ENCODE measurements around the gene NRTN. TPM values are rescaled to one million over a fixed set of nuclear protein-coding genes. Genes with fewer than 3 reads are reported as not detected.
A peak's percentile ranks its signal among the peaks of the same experiment; 100 is the strongest.

Gene NRTN
- total and polyA plus RNA-seq, 2 donors (not counting 1 experiment from before 2014, with no cell fraction given), result 0.27 TPM; not detected in 1

- H3K4me3 Mint-ChIP-seq, result peak overlapping the region; percentile 59
- H3K27ac Mint-ChIP-seq, result peak overlapping the region; percentile 50
- no peaks in the 10 kb centered on the region for H3K9me3 Mint-ChIP-seq (ENCODE audit: insufficient read depth)
Observed at GRCh38 chr19:5829567-5830310, 24.9 kb downstream of the NRTN start.

More at GRCh38 chr19:5829567-5830310, 24.9 kb downstream of the NRTN start:
- H3K27me3 ChIP-seq (replicated peaks in 1 of 4; ENCODE audit: control extremely low read depth in 1 of 4, control insufficient read depth in 3 of 4, insufficient read depth in 4 of 4, low read length in 3 of 4), result peaks cover 0 to 28% (median 7%) of the 10 kb centered on the region in 4 experiments
- ATAC-seq (ENCODE audit: low read depth) (no peak), DNase-seq (no peak)
- intact Hi-C loops (cut with micrococcal nuclease), result no loop called here
- peaks cover 16 to 30% of the 10 kb centered on the region in 2 donors for H3K4me1 ChIP-seq (ENCODE audit: control insufficient read depth in 2 of 2, insufficient read depth in 2 of 2, low read length in 2 of 2)
- CTCF ChIA-PET, result no interaction called here
- no peaks in the 10 kb centered on the region for H3K36me3 ChIP-seq (replicated peaks in 1 of 2; ENCODE audit: control extremely low read depth in 1 of 2, control insufficient read depth in 1 of 2, extremely low read depth in 1 of 2, insufficient read depth in 2 of 2, low read length in 1 of 2)
- H3K9me3 ChIP-seq (ENCODE audit: control extremely low read depth in 1 of 3, control insufficient read depth in 2 of 3, insufficient read depth in 1 of 3, low read length in 2 of 3), result peaks cover 0 to 54% (median 0%) of the 10 kb centered on the region in 3 donors
- H4K20me1 ChIP-seq (ENCODE audit: control insufficient read depth, insufficient read depth, low read length, poor library complexity, severe bottlenecking), result no peaks in the 10 kb centered on the region
- peaks cover 19% of the 10 kb centered on the region for H3K4me1 Mint-ChIP-seq
- 68% methylated on average over 31 of the region's 34 CpGs for WGBS (ENCODE audit: insufficient coverage)
- no peak overlapping the region for H3K27ac ChIP-seq (ENCODE audit: low read length in 2 of 2)
- POLR2A ChIA-PET, result interaction anchor here (0.7 kb wide), 1 partner anchor 257 kb away, joined by 6 read pairs; no protein-coding TSS in a partner anchor
- TF ChIP-seq CTCF (IDR thresholded peaks at IDR 0.05) (no peak), EZH2 (IDR thresholded peaks at IDR 0.05; ENCODE audit: borderline replicate concordance, insufficient read depth, low read depth, low read length, poor library complexity, severe bottlenecking) (no peak)
- peak overlapping the region; percentile 74 for H2AFZ ChIP-seq (ENCODE audit: insufficient read depth, low read depth, low read length, poor library complexity, severe bottlenecking)
- no peak overlapping the region for H3K4me3 ChIP-seq (ENCODE audit: control extremely low read depth in 1 of 5, extremely low read depth in 1 of 5, insufficient read depth in 1 of 5, low read depth in 2 of 5, low read length in 4 of 5)
- peak overlapping the region; percentile 68 for H3K4me2 ChIP-seq (replicated peaks; ENCODE audit: low read depth, low read length, poor library complexity, severe bottlenecking)
- peaks cover 4% of the 10 kb centered on the region for H3K27me3 Mint-ChIP-seq
- H3K79me2 ChIP-seq (ENCODE audit: control insufficient read depth, insufficient read depth, low read length), result no peaks in the 10 kb centered on the region
- H3K9ac ChIP-seq (ENCODE audit: low read length), result no peak overlapping the region

All from B cell (primary cell).